ENCODE results near the gene RECQL5.

DNA sequence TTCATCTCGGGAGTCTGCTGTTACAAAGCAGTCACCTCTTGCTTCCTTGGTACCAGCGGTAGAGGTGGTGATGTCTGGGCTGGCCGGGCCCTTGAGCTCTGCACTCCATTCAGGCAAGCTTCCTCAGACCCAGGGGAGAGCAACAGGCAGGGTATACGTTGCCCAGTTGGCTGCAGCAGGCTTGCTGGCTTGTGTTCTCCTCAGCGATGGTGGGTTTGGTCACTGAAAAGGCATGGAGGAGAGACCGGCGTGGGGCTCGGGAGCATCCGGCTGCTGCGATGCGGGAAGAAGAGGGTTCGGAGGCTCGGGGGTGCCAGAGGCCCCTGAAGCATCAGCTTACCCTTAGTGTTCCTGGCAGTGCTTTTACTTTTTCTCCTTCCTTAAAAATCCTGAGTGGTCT is 26.0 kb upstream of the RECQL5 start:
- TF ChIP-seq, protein P1, sequence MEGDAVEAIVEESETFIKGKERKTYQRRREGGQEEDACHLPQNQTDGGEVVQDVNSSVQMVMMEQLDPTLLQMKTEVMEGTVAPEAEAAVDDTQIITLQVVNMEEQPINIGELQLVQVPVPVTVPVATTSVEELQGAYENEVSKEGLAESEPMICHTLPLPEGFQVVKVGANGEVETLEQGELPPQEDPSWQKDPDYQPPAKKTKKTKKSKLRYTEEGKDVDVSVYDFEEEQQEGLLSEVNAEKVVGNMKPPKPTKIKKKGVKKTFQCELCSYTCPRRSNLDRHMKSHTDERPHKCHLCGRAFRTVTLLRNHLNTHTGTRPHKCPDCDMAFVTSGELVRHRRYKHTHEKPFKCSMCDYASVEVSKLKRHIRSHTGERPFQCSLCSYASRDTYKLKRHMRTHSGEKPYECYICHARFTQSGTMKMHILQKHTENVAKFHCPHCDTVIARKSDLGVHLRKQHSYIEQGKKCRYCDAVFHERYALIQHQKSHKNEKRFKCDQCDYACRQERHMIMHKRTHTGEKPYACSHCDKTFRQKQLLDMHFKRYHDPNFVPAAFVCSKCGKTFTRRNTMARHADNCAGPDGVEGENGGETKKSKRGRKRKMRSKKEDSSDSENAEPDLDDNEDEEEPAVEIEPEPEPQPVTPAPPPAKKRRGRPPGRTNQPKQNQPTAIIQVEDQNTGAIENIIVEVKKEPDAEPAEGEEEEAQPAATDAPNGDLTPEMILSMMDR (IDR thresholded peaks at IDR 0.05): no peak
- TF ChIP-seq POLR2A (IDR thresholded peaks at IDR 0.05; ENCODE audit: low read length) (no peak), ZSCAN20 (CRISPR knock-in tag; IDR thresholded peaks at IDR 0.05) (no peak), MAZ (IDR thresholded peaks at IDR 0.05; ENCODE audit: borderline replicate concordance, low read depth, low read length) (no peak), RFX5 (IDR thresholded peaks at IDR 0.05) (no peak), JUN (IDR thresholded peaks at IDR 0.05) (no peak), RARB (CRISPR knock-in tag; IDR thresholded peaks at IDR 0.05) (no peak), BHLHE40 (IDR thresholded peaks at IDR 0.05; ENCODE audit: low read depth, low read length) (no peak), EP300 (IDR thresholded peaks at IDR 0.05) (no peak), KDM5A (IDR thresholded peaks at IDR 0.05) (no peak)
- TF ChIP-seq, protein P2, sequence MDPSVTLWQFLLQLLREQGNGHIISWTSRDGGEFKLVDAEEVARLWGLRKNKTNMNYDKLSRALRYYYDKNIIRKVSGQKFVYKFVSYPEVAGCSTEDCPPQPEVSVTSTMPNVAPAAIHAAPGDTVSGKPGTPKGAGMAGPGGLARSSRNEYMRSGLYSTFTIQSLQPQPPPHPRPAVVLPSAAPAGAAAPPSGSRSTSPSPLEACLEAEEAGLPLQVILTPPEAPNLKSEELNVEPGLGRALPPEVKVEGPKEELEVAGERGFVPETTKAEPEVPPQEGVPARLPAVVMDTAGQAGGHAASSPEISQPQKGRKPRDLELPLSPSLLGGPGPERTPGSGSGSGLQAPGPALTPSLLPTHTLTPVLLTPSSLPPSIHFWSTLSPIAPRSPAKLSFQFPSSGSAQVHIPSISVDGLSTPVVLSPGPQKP (IDR thresholded peaks at IDR 0.05; ENCODE audit: low read depth, low read length): no peak
- TF ChIP-seq, protein P3, sequence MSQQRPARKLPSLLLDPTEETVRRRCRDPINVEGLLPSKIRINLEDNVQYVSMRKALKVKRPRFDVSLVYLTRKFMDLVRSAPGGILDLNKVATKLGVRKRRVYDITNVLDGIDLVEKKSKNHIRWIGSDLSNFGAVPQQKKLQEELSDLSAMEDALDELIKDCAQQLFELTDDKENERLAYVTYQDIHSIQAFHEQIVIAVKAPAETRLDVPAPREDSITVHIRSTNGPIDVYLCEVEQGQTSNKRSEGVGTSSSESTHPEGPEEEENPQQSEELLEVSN (IDR thresholded peaks at IDR 0.05; ENCODE audit: borderline replicate concordance, low read depth): no peak

Data from A549 (cell line).